MM.1S (cell line): ENCODE data around the gene MPRIP.

Source experiments
- CTCF ChIP-seq: fragments of 300-600 bp; sonication (generic); IDR thresholded peaks from 2 replicates; pipeline ENCODE4 v1.5.1; 2016; ENCODE audit warnings: antibody characterized with exemption, low read length, mixed read lengths
- EZH2 ChIP-seq: fragments of 300-600 bp; sonication (generic); optimal IDR thresholded peaks from 2 replicates; pipeline ENCODE3; 2017; ENCODE audit warnings: low read depth, mild to moderate bottlenecking, antibody characterized with exemption, low read length, mixed read lengths
- EZH2phosphoT487 ChIP-seq: fragments of 300-600 bp; sonication (generic); IDR thresholded peaks from 2 replicates; pipeline ENCODE4 v1.6.1; 2018; ENCODE audit warnings: antibody characterized with exemption, low read length

DNA sequence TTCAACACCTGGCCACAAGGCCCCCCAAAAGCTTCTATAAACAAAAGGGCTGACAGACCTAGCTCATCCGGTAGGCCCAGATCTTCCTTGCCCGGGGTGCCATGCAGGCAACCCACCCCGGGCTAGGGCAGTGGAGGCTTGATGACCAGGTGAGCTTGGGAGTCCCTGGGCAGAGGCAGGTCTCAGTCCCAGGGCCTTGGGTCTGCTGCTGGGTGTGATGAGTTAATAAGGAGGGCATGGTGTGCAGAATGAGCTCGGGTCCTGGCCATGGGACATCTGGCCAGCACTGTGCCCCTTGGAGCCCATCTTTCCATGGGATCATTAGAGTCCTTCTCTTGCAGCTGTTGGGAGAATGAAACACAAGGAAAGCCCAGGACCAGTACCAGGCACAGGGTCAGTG lies 20.2 kb upstream of the MPRIP start:
- TF ChIP-seq CTCF: no peak
- no peak for TF ChIP-seq EZH2
- no peak for TF ChIP-seq EZH2phosphoT487
